Activated T-helper 9 cell treated with anti-CD3 and anti-CD28 coated beads, Interleukin-2, amount 50 U/mL, for 16 hours (primary cell): ENCODE data around the gene GFAP.
A peak's percentile ranks its signal among the peaks of the same experiment; 100 is the strongest.

Source experiments
- DNase-seq: peaks from one replicate; pipeline ENCODE4 v3.0.0-alpha.2; 2020; ENCODE audit warnings: low read depth

GFAP gene

GRCh38 chr17:44899074-44899782 lies 16.1 kb downstream of the GFAP start, which contains the start of gene EFTUD2:
EFTUD2 (minus strand) TSS chr17:44899445; CDS start chr17:44894521, 4,924 bp downstream.
- DNase-seq = peak; percentile 85

- DNase-seq = no peak
These were observed 16.6 kb downstream of the GFAP start for GRCh38 chr17:44898768-44899073.

- DNase-seq = no peak
These were observed 20.7 kb downstream of the GFAP start for GRCh38 chr17:44894642-44895041.

- no peak for DNase-seq
These were observed 23.1 kb downstream of the GFAP start for GRCh38 chr17:44892250-44892649.

GRCh38 chr17:44889003-44889402 lies 26.3 kb downstream of the GFAP start:
- DNase-seq = no peak

GRCh38 chr17:44887971-44888954 lies 27.0 kb downstream of the GFAP start:
- no peak for DNase-seq

- no peak for DNase-seq
These were observed 28.3 kb downstream of the GFAP start for GRCh38 chr17:44887016-44887415.

- no peak for DNase-seq
These were observed 30.4 kb downstream of the GFAP start for GRCh38 chr17:44884941-44885340.

- no peak for DNase-seq
These were observed 34.2 kb downstream of the GFAP start for GRCh38 chr17:44881145-44881544.

GRCh38 chr17:44880062-44880461 lies 35.2 kb downstream of the GFAP start:
- DNase-seq = no peak

GRCh38 chr17:44879376-44879775 lies 35.9 kb downstream of the GFAP start:
- no peak for DNase-seq

GRCh38 chr17:44878627-44879221 lies 36.6 kb downstream of the GFAP start:
- DNase-seq = no peak

GRCh38 chr17:44877121-44877520 lies 38.2 kb downstream of the GFAP start:
- DNase-seq = no peak

GRCh38 chr17:44875761-44876160 lies 39.5 kb downstream of the GFAP start:
- DNase-seq = no peak

- DNase-seq = no peak
These were observed 43.0 kb downstream of the GFAP start for GRCh38 chr17:44872131-44872768.

- DNase-seq = no peak
These were observed 43.7 kb downstream of the GFAP start for GRCh38 chr17:44871556-44871955.

GRCh38 chr17:44867841-44868240 lies 47.5 kb downstream of the GFAP start:
- no peak for DNase-seq

GRCh38 chr17:44865931-44866330 lies 49.4 kb downstream of the GFAP start:
- DNase-seq = no peak

GRCh38 chr17:44865231-44865660 lies 50.1 kb downstream of the GFAP start:
- peak; percentile 41 for DNase-seq

GRCh38 chr17:44864831-44865230 lies 50.5 kb downstream of the GFAP start:
- no peak for DNase-seq

- DNase-seq = no peak
These were observed 52.0 kb downstream of the GFAP start for GRCh38 chr17:44863061-44863918.
